GM18870 (cell line): Measurements from ENCODE around the gene FCHSD2.
"Not testable (repeated sequence)": the region's sequence is repeated elsewhere in the genome, so short reads cannot be mapped to it uniquely, and the experiment has no call there.

Experiments used
- ATAC-seq: cut with Tn5 transposase; IDR thresholded peaks from one replicate; pipeline ENCODE4 v1.9.1; 2021; ENCODE audit warnings: moderate library complexity; ENCODE audit not compliant: unreplicated experiment

FCHSD2 gene

DNA sequence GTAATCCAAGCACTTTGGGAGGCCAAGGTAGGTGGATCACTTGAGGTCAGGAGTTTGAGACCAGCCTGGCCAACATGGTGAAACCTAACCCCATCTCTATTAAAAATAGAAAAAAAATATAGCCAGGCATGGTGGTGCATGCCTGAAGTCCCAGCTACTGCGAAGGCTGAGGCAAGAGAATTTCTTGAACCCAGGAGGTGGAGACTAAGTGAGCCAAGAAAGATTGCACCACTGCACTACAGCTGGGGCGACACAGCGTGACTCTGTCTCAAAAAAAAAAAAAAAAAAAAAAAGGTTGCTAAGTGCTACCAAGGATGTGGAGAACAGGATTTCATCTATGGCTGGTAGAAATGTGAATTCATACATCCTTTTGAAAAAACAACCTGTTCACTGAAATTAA, 291.3 kb downstream of the FCHSD2 start:
- no peak for ATAC-seq

DNA sequence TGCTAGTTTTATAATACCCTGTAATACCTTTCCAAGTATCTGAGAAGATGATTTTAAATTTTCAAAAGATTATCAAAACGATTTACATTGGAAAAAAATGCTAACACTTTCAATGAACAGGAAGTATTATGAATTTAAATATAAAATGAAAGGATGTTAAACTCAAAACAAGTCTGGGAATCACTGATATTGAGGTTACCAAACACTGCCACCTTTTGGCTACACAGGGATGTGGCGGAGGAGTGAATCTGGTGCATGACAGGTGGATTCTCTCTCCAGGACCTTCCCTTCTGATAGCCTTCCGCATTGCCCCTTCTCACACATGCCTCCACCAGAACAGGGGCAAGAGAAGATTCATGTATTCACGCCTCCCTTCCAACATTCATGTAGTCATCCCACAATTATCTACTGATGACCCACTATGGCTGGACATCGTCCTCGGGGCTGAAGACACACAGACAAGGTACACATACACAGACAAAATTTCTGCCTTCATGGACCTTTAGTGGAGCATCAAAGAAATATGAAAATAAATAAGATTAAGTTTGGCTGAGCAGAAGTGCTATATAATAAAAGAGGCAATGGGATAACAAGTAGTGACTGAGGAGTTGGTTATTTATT, 293.2 kb downstream of the FCHSD2 start:
- ATAC-seq = no peak

DNA sequence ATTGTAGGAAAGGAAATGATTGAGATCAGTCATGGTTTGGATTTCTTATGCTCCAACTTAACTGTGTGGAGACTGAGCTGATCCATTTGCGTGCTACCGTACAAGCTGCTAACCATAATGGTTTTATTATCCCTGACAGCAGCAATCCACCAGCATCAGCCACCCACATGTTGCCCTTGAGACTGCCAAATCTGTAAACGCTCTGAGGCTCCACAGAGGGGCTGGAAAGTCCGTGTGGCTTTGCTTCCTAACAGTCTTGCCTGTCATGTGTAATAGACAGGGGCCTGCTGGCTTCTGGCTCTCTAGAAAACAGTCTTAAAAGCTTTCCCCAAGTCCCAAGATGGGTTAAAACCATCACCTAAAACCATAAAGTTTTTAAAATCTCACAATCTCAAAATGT, 297.8 kb downstream of the FCHSD2 start:
- no peak for ATAC-seq

- ATAC-seq = no peak
Measured at GRCh38 chr11:72842653-72843330, 299.3 kb downstream of the FCHSD2 start.

GRCh38 chr11:72842126-72842525, 300.0 kb downstream of the FCHSD2 start:
- no peak for ATAC-seq

DNA sequence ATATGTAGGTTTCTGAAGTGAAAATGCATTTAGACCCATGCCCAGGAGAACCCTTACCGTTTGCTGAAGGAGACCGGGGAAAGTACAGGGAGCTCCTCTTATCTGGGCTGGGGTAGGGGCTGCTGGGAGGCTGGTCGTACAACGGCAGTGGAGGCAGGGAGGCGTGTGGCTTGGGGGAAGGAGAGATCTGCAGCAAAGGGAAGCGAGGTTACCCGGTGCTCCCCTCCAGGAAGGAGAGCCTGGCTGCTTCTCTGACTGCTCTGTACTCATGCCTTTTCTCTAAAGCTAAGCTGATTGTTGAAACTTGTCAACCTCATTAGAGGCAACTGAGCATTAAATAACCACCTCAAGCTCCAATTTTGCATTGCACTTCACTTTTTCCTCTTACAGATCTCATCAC, 300.7 kb downstream of the FCHSD2 start:
- no peak for ATAC-seq

GRCh38 chr11:72840780-72841179, 301.3 kb downstream of the FCHSD2 start:
- ATAC-seq = no peak

DNA sequence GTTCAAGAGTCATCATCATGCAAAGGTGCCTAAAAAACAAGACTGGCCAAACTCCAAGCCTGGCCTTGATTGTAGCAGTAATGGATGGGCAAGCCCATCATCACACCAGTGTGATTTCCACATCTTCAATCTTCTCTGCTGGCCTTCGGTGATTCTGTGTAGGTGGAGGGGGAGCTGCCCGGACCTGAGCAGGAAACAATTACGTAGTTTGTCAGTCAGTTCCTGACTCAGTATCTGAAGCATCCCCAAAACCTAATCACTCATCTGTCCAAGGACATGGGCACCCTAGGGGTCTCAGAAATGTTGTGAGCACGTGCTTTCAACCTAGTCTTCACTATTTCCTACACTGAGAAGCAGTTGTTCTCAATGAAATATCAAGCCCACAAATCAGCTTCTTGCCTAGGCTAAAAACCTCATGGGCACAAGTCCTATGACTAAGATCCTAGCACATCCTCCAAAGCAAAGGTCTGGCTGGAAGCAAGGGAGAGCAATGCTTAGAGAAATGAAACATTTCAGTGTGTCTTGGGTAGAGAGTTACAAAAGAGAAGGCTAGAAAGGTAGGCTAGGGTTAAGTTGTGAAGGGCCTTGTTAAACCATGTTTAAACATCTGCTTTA, 303.3 kb downstream of the FCHSD2 start:
- ATAC-seq = no peak

- ATAC-seq = no peak
Measured at GRCh38 chr11:72836111-72836510, 306.0 kb downstream of the FCHSD2 start.

GRCh38 chr11:72834905-72835304, 307.2 kb downstream of the FCHSD2 start:
- ATAC-seq = no peak

GRCh38 chr11:72833811-72834493, 308.2 kb downstream of the FCHSD2 start:
- ATAC-seq = no peak

- no peak for ATAC-seq
Measured at GRCh38 chr11:72833083-72833733, 308.9 kb downstream of the FCHSD2 start.

DNA sequence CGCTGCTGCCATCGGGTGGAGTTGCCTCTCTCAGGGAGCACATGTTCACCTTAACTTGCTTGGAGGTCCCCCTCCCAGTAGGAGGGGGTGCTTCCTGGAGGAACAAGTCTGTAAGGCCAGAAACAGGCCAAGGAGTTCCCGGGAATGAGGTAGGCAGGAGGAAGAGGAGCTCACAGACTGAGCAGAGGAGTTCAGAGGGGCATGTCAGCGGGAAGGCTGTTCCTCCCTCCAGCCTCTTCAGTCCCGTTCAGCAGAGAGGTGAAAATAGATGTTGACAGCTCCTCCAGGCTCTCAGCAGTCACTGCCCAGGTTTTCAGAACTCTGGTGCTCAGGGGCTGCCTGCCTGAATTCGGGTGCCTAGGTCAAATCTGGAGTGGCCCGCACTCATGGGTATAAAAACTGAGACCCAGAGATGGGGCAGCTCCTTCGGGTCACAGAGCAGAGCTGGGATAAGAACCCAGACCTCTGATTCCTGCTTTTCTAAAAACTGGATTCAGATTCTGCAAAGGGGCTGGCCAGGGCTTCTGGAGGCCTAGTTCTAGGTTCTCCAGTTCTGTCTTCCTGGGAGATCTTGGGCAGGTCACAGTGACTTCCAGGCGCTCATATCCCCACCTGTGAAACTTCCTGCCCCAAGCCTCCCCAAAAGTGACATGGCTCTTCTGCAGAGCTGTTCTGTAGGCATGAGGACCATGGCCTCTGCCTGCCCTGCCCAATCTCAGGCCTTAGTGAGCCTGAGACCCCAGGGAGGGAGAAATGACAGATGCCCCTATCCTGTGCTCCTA, 309.6 kb downstream of the FCHSD2 start:
- ATAC-seq = no peak

- no peak for ATAC-seq
Measured at GRCh38 chr11:72831521-72832300, 310.4 kb downstream of the FCHSD2 start.

DNA sequence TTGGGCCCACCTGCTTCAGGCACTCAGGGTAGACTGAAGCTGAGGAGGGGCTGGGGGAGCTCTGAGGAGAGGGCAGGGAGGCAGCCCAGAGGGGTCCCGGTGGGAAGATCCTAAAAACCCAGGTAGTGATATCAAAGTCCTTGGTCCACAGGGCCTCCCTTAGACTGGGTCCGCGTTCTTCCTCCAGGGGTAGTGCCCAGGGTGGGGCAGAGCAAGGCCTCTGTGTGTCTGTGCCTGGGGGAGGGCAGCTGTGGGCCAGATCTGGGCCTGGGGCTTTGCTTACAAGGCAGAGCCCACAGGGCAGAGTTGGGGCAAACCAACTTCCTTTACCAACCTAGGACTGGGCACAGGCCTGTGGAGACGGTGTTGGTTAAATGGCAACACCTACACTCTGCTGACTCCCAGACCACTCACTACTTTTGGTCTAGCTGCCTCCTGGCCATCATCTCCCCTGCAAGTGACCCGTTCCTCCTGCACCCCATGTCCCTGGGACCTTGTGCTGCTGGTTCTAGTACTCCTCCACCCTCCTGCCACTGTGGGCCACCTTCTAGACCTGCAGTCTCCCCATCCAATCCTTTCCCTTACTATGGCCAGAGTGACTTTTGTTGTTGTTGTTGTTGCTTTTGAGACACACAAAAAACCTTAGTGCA, 312.1 kb downstream of the FCHSD2 start:
- no peak for ATAC-seq

GRCh38 chr11:72829178-72829577, 312.9 kb downstream of the FCHSD2 start:
- no peak for ATAC-seq

DNA sequence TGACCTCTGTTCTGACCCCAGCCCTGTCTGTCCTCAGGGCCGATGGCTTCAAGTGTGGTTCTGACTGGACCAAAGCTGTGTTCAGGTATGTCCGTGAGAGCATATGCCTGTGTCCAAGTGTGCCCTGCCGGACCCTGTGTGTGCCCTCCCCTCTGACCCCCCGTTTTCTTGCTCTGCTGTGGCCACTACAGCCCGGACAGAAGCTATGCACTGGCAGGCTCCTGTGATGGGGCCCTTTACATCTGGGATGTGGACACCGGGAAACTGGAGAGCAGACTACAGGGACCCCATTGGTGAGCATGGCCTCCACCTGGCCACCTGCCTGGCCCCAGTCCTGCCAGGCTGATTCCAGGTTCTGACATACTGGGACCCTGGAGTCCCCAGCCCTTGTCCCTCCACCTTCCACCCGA, 313.4 kb downstream of the FCHSD2 start:
- ATAC-seq = no peak

DNA sequence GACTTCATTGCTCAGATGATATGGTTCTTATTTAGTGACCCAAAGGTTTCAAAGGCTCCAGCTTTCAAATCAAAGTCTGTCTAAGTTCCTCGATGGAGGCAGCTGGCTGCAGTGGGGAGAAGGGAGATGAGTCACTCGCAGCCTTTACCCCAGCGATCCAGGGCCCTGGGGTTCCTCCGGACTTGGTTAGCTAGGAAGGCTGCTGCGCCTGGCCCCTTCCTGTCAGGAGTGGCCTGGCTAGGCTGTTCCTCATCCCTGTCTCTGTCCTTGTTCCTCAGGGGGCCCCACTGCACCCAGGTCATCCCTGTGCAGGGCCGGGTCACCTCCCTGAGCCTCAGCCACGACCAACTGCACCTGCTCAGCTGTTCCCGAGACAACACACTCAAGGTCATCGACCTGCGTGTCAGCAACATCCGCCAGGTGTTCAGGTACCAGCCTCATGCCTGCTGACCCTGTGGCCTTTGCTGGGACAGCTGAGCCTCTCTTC, 314.0 kb downstream of the FCHSD2 start:
- ATAC-seq = no peak

DNA sequence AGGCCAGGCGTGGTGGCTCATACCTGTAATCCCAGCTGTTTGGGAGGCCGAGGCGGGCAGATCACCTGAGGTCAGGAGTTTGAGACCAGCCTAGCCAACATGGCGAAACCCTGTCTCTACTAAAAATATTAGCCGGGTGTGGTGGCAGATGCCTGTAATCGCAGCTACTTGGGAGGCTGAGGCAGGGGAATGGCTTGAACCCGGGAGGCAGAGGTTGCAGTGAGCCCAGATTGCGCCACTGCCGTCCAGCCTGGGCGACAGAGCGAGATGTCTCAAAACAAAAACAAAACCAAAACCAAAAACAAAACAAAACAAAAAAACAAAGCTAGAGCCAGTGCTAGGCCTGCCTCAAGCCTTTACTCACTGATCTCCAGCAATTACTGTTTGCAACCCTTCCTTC, 314.5 kb downstream of the FCHSD2 start:
- not testable (repeated sequence) for ATAC-seq
